HepG2 (cell line): Measurements from ENCODE around the gene SPINK4. TPM values are rescaled to one million over a fixed set of nuclear protein-coding genes. Genes with fewer than 3 reads are reported as not detected.
A peak's percentile ranks its signal among the peaks of the same experiment; 100 is the strongest.

Experiments used
- CREM ChIP-seq, 2 experiments: sonication (generic) in 1 of 2; formaldehyde crosslinking in 1 of 2; IDR thresholded peaks; 2 replicates each; pipeline versions ENCODE4 v1.4.0 to v1.6.1; 2016 to 2020; ENCODE audit warnings: antibody characterized with exemption in 1 of 2, mild to moderate bottlenecking in 1 of 2, missing genetic modification reagents in 1 of 2
- DNMT3B ChIP-seq: conservative IDR thresholded peaks from 2 replicates; pipeline ENCODE4 v1.6.1; 2016; ENCODE audit warnings: missing biosample characterization, control low read depth
- GABPA ChIP-seq, 2 experiments: IDR thresholded peaks; 2 replicates each; pipeline ENCODE4 v1.6.1; 2011 to 2016; ENCODE audit warnings: low read depth in 2 of 2, low read length in 1 of 2, missing biosample characterization in 1 of 2, missing genetic modification characterization in 1 of 2
- GFI1 ChIP-seq: sonication (generic); formaldehyde crosslinking; IDR thresholded peaks from 2 replicates; pipeline ENCODE4 v1.5.0; 2020; ENCODE audit warnings: missing genetic modification reagents, mild to moderate bottlenecking, borderline replicate concordance
- HMG20B ChIP-seq: conservative IDR thresholded peaks from 2 replicates; pipeline ENCODE4 v1.6.1; 2016; ENCODE audit warnings: missing genetic modification reagents, missing compliant biosample characterization
- JUN ChIP-seq: sonication (generic); formaldehyde crosslinking; IDR thresholded peaks from 2 replicates; pipeline ENCODE4 v1.4.0; 2020; ENCODE audit warnings: mild to moderate bottlenecking, missing genetic modification reagents
- KIAA2018 ChIP-seq: sonication (generic); formaldehyde crosslinking; IDR thresholded peaks from 2 replicates; pipeline ENCODE4 v1.5.0; 2020; ENCODE audit warnings: mild to moderate bottlenecking, missing genetic modification reagents, borderline replicate concordance
- SALL2 ChIP-seq: sonication (generic); formaldehyde crosslinking; IDR thresholded peaks from 2 replicates; pipeline ENCODE4 v1.8.1; 2023; ENCODE audit warnings: mild to moderate bottlenecking, missing genetic modification reagents, inconsistent platforms
- SPEN ChIP-seq: sonication (generic); formaldehyde crosslinking; IDR thresholded peaks from 2 replicates; pipeline ENCODE4 v1.5.1; 2020; ENCODE audit warnings: low read depth, mild to moderate bottlenecking, missing genetic modification reagents
- STAT6 ChIP-seq: sonication (generic); formaldehyde crosslinking; IDR thresholded peaks from 2 replicates; pipeline ENCODE4 v1.4.0; 2020; ENCODE audit warnings: missing genetic modification reagents, mild to moderate bottlenecking, borderline replicate concordance
- ZFP41 ChIP-seq: sonication (generic); formaldehyde crosslinking; IDR thresholded peaks from 2 replicates; pipeline ENCODE4 v1.4.0; 2020; ENCODE audit warnings: mild to moderate bottlenecking, missing genetic modification reagents, borderline replicate concordance
- ZNF263 ChIP-seq: sonication (generic); formaldehyde crosslinking; IDR thresholded peaks from 2 replicates; pipeline ENCODE4 v1.4.0; 2020; ENCODE audit warnings: missing genetic modification reagents
- ZNF441 ChIP-seq: sonication (generic); formaldehyde crosslinking; IDR thresholded peaks from 2 replicates; pipeline ENCODE4 v1.7.0; 2021; ENCODE audit warnings: missing genetic modification reagents, borderline replicate concordance
- ZNF512 ChIP-seq: sonication (generic); formaldehyde crosslinking; IDR thresholded peaks from 2 replicates; pipeline ENCODE4 v1.4.0; 2020; ENCODE audit warnings: mild to moderate bottlenecking, missing genetic modification reagents
- polyA plus RNA-seq, 8 experiments: library from polyadenylated mRNA; depleted of rRNA in 3 of 8; stranded (reverse) in 7 of 8; unstranded in 1 of 8; fragments of >200 nt; fragmentation: Illumina TruSeq in 4 of 8; extraction: Trizol in 4 of 8; gene quantifications; 2 replicates each; pipeline versions ENCODE4 v1.2.1 to v1.2.3, GENCODE V29; 2011 to 2016; ENCODE audit warnings: low read depth in 4 of 8, missing spikeins in 1 of 8, mixed read lengths in 1 of 8; ENCODE audit not compliant: insufficient read depth in 1 of 8
- total RNA-seq, 5 experiments: library from RNA; depleted of rRNA; stranded (reverse); fragments of >200 nt; fragmentation: Illumina TruSeq; extraction: Trizol; gene quantifications; 2 replicates each; pipeline ENCODE4 v1.2.3, GENCODE V29; 2016; ENCODE audit warnings: low read depth in 1 of 5

The SPINK4 gene
- total and polyA plus RNA-seq, 2 of the 13 experiments (the other 11 are each of a cell fraction or from before 2014, with no cell fraction given), result 0.53 to 3.4 TPM

- TF ChIP-seq KIAA2018 (CRISPR knock-in tag), result no peak
- TF ChIP-seq STAT6 (CRISPR knock-in tag), result no peak
- no peak for TF ChIP-seq ZNF512 (CRISPR knock-in tag)
- TF ChIP-seq ZNF263 (CRISPR knock-in tag), result peak; percentile 2; the same call in 1 of the 2 replicates
- peak; percentile 73 for TF ChIP-seq SALL2 (CRISPR knock-in tag)
- 0 out of 2 replicates have a peak, but pooled peaks have one; percentile 58 for TF ChIP-seq ZFP41 (CRISPR knock-in tag)
- peak; percentile 57 for TF ChIP-seq SPEN (CRISPR knock-in tag)
- TF ChIP-seq JUN (CRISPR knock-in tag), result no peak
- peak; percentile 34; the same call in 1 of the 2 replicates for TF ChIP-seq GFI1 (CRISPR knock-in tag)
- TF ChIP-seq HMG20B (CRISPR knock-in tag), result no peak
- TF ChIP-seq DNMT3B, result no peak
- 0 out of 2 replicates have a peak, but pooled peaks have one; percentile 34 for TF ChIP-seq ZNF441
- TF ChIP-seq GABPA (IDR thresholded peaks at IDR 0.05; ENCODE audit: low read depth, low read length), result peak; percentile 82
- peak; percentile 95 for TF ChIP-seq GABPA (CRISPR knock-in tag; IDR thresholded peaks at IDR 0.05; ENCODE audit: low read depth)
- peak; percentile 80 for TF ChIP-seq CREM (IDR thresholded peaks at IDR 0.05)
- no peak for TF ChIP-seq CREM (CRISPR knock-in tag; IDR thresholded peaks at IDR 0.05)
These were observed 24.7 kb downstream of the SPINK4 start, which contains the start of the genes BAG1 and CHMP5 (continued) for GRCh38 chr9:33264473-33265177.
